GM19025 (cell line): ENCODE results near the gene PPP6R1.

Experiments used
- ATAC-seq: cut with Tn5 transposase; IDR thresholded peaks from one replicate; pipeline ENCODE4 v1.9.1; 2021; ENCODE audit warnings: mild to moderate bottlenecking, low read depth, moderate library complexity; ENCODE audit not compliant: unreplicated experiment

PPP6R1 gene

GRCh38 chr19:55283548-55284377 lies 24.9 kb upstream of the PPP6R1 start, which contains the start of gene BRSK1:
BRSK1 (plus strand) TSS chr19:55283997; CDS start chr19:55284443, 446 bp downstream.
- no peak for ATAC-seq

GRCh38 chr19:55279770-55280643 lies 21.2 kb upstream of the PPP6R1 start, which contains the start of gene HSPBP1:
HSPBP1 (minus strand) TSS chr19:55280110; CDS start chr19:55279608, 502 bp downstream.
- ATAC-seq, result peak; percentile 69

- no peak for ATAC-seq
Measured at GRCh38 chr19:55279340-55279739, 20.5 kb upstream of the PPP6R1 start.

DNA sequence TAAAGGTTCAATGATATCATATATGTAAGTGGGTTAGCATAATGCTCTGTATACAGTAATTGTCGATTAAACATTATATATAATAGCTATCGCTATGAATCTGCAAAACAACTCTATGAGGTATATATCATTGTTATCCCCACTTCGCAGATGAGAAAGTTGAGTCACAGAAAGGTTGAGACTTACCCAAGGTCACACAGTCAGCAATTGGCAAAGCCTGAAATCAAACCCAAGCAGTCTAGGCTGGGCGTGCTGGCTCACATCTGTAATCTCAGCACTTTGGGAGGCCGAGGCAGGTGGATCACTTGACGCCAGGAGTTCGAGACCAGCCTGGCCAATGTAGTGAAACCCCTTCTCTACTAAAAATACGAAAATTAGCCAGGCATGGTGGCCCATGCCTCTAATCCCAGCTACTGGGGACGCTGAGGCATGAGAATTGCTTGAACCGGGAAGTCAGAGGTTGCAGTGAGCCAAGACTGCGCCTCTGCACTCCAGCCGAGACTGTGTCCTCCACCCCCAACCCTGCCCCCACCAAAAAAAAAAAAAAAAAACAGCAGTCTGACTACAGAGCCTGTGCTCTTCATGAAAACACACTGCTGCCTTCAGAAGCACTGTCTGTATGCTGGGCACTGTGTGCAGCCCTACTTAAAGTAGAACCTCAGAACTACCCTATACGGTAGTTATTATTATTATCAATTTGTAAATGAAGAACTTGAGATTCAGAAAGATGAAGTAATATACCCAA lies 19.7 kb upstream of the PPP6R1 start:
- ATAC-seq, result no peak

GRCh38 chr19:55277494-55277893 lies 18.7 kb upstream of the PPP6R1 start:
- ATAC-seq, result no peak

- no peak for ATAC-seq
Measured at GRCh38 chr19:55276720-55277430, 18.1 kb upstream of the PPP6R1 start.

DNA sequence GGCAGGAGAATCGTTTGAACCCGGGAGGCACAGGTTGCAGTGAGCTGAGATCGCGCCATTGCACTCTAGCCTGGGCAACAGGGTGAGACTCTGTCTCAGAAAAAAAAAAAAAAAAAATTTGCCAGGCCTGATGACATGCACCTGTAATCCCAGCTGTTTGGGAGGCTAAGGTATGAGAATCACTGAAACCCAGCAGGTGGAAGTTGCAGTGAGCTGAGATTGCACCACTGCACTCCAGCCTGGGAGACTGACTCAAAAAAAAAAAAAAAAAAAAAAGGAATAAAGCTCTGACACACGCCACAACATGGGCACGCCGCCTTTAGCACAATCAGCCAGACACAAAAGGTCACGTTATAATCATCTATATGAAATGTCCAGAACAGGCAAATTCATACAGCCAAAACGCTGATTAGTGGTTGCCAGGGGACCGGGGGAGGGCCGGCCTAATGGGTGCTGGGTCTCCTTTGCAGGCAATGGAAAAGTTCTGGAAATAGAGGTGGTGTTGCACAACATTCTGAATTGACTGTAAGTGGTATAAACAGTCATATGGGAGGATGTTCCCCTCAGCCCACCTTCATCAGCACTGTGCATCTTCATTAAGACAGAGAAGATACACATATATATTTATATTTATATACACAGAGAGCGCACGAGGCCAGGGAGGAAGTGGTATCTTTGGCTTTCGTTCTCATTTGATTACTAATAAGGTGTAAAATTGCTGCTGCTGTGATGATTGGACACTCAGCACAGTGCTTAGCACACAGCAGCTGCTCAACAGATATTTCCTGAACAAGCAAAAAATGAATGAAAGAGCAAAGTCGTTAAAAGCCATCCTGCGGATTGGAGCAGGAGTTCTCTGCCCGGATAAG lies 17.3 kb upstream of the PPP6R1 start:
- peak; percentile 54 for ATAC-seq

GRCh38 chr19:55273978-55274707 lies 15.3 kb upstream of the PPP6R1 start:
- no peak for ATAC-seq

GRCh38 chr19:55272142-55272541 lies 13.3 kb upstream of the PPP6R1 start:
- no peak for ATAC-seq

GRCh38 chr19:55270172-55270942 lies 11.5 kb upstream of the PPP6R1 start:
- ATAC-seq, result no peak

GRCh38 chr19:55269299-55269698 lies 10.5 kb upstream of the PPP6R1 start:
- ATAC-seq, result no peak

- no peak for ATAC-seq
Measured at GRCh38 chr19:55266840-55267239, 8.0 kb upstream of the PPP6R1 start.

DNA sequence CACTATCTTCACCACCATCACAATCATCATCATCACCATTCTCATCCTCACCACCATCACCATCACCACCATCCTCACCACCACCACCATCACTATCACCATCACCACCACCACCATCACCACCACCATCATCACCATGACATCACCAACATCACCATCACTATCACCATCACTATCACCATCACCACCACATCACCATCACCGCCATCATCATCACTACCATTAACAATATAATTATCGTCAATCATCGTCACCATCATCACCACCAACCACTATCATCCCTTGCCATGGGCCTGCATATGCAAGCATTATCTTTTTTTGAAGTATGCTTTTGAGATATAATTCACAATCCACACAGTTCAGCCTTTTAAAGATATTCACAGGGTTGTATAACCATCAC lies 7.6 kb upstream of the PPP6R1 start:
- no peak for ATAC-seq

GRCh38 chr19:55265723-55266386 lies 7.0 kb upstream of the PPP6R1 start:
- ATAC-seq, result no peak

- ATAC-seq, result no peak
Measured at GRCh38 chr19:55265173-55265572, 6.4 kb upstream of the PPP6R1 start.

DNA sequence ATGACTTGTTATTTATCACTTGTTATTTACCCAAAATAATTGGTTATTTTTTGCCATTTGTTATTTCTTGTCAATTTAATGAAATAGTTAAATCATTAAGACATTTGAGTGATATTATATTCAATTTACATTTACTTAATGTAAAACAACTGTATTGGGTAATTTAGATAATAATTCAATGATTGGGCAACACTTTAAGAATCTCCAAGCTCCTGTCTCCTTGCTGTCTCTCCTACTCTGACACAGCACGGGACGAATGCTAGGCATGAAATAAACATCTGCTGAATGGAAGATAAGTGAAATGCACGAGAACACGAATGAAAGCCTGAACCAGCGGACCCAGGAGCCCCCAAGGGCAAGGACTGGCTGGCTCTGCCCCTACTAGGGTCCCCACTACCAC lies 5.7 kb upstream of the PPP6R1 start:
- no peak for ATAC-seq

GRCh38 chr19:55262359-55262758 lies 3.5 kb upstream of the PPP6R1 start:
- no peak for ATAC-seq
